ENCODE measurements around the gene SPATA16. TPM values are rescaled to one million over a fixed set of nuclear protein-coding genes. Genes with fewer than 3 reads are reported as not detected.
"Not testable (repeated sequence)": the region's sequence is repeated elsewhere in the genome, so short reads cannot be mapped to it uniquely, and the experiment has no call there.

The SPATA16 gene
- total RNA-seq, 1 donor from 2014 or later: not detected

- intact Hi-C loops (cut with micrococcal nuclease): not testable (repeated sequence)
These were observed 180.3 kb downstream of the SPATA16 start for GRCh38 chr3:172960626-172961182.

GRCh38 chr3:172958565-172958964 is 182.5 kb downstream of the SPATA16 start:
- intact Hi-C loops (cut with micrococcal nuclease): no loop called here

- intact Hi-C loops (cut with micrococcal nuclease): no loop called here
These were observed 187.5 kb downstream of the SPATA16 start for GRCh38 chr3:172953571-172953970.

GRCh38 chr3:172951511-172951910 is 189.5 kb downstream of the SPATA16 start:
- intact Hi-C loops (cut with micrococcal nuclease): no loop called here

GRCh38 chr3:172946061-172946460 is 195.0 kb downstream of the SPATA16 start:
- intact Hi-C loops (cut with micrococcal nuclease): no loop called here

- intact Hi-C loops (cut with micrococcal nuclease): no loop called here
These were observed 201.3 kb downstream of the SPATA16 start for GRCh38 chr3:172939651-172940293.

GRCh38 chr3:172938788-172939187 is 202.2 kb downstream of the SPATA16 start:
- intact Hi-C loops (cut with micrococcal nuclease): no loop called here

GRCh38 chr3:172931746-172932285 is 209.2 kb downstream of the SPATA16 start:
- intact Hi-C loops (cut with micrococcal nuclease): no loop called here

- intact Hi-C loops (cut with micrococcal nuclease): no loop called here
These were observed 211.6 kb downstream of the SPATA16 start for GRCh38 chr3:172929451-172929850.

- intact Hi-C loops (cut with micrococcal nuclease): no loop called here
These were observed 216.5 kb downstream of the SPATA16 start for GRCh38 chr3:172924546-172924945.

GRCh38 chr3:172919297-172919683 is 221.7 kb downstream of the SPATA16 start:
- intact Hi-C loops (cut with micrococcal nuclease): no loop called here

- intact Hi-C loops (cut with micrococcal nuclease): no loop called here
These were observed 222.3 kb downstream of the SPATA16 start for GRCh38 chr3:172918568-172919296.

- intact Hi-C loops (cut with micrococcal nuclease): no loop called here
These were observed 222.9 kb downstream of the SPATA16 start for GRCh38 chr3:172918165-172918564.

GRCh38 chr3:172915911-172916514 is 225.0 kb downstream of the SPATA16 start:
- intact Hi-C loops (cut with micrococcal nuclease): no loop called here

GRCh38 chr3:172914854-172915253 is 226.2 kb downstream of the SPATA16 start:
- intact Hi-C loops (cut with micrococcal nuclease): no loop called here

GRCh38 chr3:172913911-172914655 is 227.0 kb downstream of the SPATA16 start:
- intact Hi-C loops (cut with micrococcal nuclease): no loop called here

- intact Hi-C loops (cut with micrococcal nuclease): no loop called here
These were observed 229.9 kb downstream of the SPATA16 start for GRCh38 chr3:172911142-172911541.

GRCh38 chr3:172908771-172909270 is 232.2 kb downstream of the SPATA16 start:
- intact Hi-C loops (cut with micrococcal nuclease): no loop called here

GRCh38 chr3:172905451-172905850 is 235.6 kb downstream of the SPATA16 start:
- intact Hi-C loops (cut with micrococcal nuclease): no loop called here

- intact Hi-C loops (cut with micrococcal nuclease): no loop called here
These were observed 236.2 kb downstream of the SPATA16 start for GRCh38 chr3:172904711-172905373.
